ENCODE results near the gene AGFG1. TPM values are rescaled to one million over a fixed set of nuclear protein-coding genes. Genes with fewer than 3 reads are reported as not detected.
A peak's percentile ranks its signal among the peaks of the same experiment; 100 is the strongest.

AGFG1 gene
- total RNA-seq, 1 donor from 2014 or later, result 25.5 TPM

DNA sequence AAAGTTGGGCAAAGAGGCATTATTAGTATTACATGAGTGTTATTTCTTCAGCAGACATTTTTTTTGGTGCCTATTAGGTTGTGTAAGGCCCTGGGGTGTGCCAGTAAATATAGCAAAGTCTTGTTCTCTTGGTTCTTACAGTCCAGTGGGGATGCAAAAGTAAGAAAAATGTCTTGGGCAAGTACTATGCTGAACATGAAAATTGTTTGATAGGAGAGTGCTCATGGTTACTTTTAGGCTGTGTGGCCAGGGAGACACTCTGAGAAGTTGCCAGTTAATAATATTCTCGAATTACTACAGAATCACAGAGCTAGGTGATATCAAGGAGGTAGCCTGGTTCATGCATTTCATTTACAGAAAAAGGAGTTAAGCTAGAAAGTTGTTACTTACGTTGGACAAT, 1.9 kb downstream of the AGFG1 start:
- Histone ChIP-seq H3K4me1 (peaks cover 0 to 23% of the 10 kb centered on the region in 2 donors), H3K27me3 (no peaks in the 10 kb centered on the region), H3K27ac (no peak overlapping the region), H3K9me3 (no peaks in the 10 kb centered on the region), H3K4me3 (peak overlapping the region; percentile 95 to 97), H3K36me3 (peaks cover 0 to 3% of the 10 kb centered on the region in 2 donors)
- TF ChIP-seq, protein P1, sequence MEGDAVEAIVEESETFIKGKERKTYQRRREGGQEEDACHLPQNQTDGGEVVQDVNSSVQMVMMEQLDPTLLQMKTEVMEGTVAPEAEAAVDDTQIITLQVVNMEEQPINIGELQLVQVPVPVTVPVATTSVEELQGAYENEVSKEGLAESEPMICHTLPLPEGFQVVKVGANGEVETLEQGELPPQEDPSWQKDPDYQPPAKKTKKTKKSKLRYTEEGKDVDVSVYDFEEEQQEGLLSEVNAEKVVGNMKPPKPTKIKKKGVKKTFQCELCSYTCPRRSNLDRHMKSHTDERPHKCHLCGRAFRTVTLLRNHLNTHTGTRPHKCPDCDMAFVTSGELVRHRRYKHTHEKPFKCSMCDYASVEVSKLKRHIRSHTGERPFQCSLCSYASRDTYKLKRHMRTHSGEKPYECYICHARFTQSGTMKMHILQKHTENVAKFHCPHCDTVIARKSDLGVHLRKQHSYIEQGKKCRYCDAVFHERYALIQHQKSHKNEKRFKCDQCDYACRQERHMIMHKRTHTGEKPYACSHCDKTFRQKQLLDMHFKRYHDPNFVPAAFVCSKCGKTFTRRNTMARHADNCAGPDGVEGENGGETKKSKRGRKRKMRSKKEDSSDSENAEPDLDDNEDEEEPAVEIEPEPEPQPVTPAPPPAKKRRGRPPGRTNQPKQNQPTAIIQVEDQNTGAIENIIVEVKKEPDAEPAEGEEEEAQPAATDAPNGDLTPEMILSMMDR (IDR thresholded peaks at IDR 0.05), result no peak
- intact Hi-C loops (cut with DNase I), result loop anchor here (2.0 to 10.0 kb wide), 3 partner anchors 43 to 401 kb away; partner anchors contain the start of gene DAW1
- no peak for DNase-seq (ENCODE audit: low spot score in 2 of 2)

DNA sequence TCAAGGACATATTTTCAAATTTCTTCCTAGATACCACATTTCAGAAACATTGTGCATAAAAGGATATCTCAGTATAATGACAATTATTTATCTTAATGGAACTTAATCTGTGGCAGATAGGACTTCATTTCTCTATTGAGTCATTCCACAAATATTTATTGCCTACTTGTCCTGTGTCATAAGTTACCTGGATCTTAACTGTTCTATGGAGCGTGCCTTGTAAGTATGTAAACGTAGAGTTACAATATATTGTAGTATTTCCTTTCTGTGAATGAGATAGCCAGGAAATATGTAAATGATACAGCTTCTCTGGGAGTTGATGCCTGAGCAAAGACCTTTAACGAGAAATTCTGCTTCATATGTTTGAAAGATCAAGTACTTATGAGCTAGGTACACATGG, 2.5 kb downstream of the AGFG1 start:
- no peak for DNase-seq (ENCODE audit: low spot score in 2 of 2)
- intact Hi-C loops (cut with DNase I), result loop anchor here (5.0 to 10.0 kb wide), 2 partner anchors 43 to 400 kb away; partner anchors contain the start of gene DAW1
- no peak overlapping the region for H3K27ac ChIP-seq
- H3K27me3 ChIP-seq, result no peaks in the 10 kb centered on the region
- no peaks in the 10 kb centered on the region for H3K9me3 ChIP-seq
- TF ChIP-seq, protein P1 (IDR thresholded peaks at IDR 0.05), result no peak
- H3K4me1 ChIP-seq, result peaks cover 0 to 23% of the 10 kb centered on the region in 2 donors
- peaks cover 0 to 3% of the 10 kb centered on the region in 2 donors for H3K36me3 ChIP-seq
- peak overlapping the region; percentile 95 to 97 for H3K4me3 ChIP-seq

DNA sequence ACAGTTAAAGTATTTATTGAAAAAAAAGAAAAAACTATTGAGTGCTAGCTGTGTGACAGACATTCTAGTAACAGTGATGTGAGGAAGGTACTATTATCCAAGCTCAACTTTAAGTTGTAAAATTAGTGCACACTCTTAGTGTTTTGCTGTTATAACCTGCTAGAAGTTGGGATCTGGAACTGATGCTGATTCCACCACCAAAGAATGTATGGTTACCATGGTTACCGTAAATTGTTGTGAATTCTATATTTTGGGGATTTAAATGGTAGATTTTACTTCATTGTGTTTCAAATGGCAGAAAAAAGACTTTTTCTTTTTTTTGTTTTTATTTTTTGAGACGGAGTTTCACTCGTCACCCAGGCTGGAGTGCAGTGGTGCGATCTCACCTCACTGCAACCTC, 5.3 kb downstream of the AGFG1 start:
- no peak for DNase-seq (ENCODE audit: low spot score in 2 of 2)
- H3K27me3 ChIP-seq, result no peaks in the 10 kb centered on the region
- peaks cover 0 to 29% of the 10 kb centered on the region in 2 donors for H3K4me1 ChIP-seq
- no peak overlapping the region for H3K4me3 ChIP-seq
- no peaks in the 10 kb centered on the region for H3K9me3 ChIP-seq
- no peak overlapping the region for H3K27ac ChIP-seq
- intact Hi-C loops (cut with DNase I), result loop anchor here (10.0 kb wide), 1 partner anchor 398 kb away; the partner anchor contains the start of gene DAW1
- TF ChIP-seq, protein P1 (IDR thresholded peaks at IDR 0.05), result no peak
- peaks cover 0 to 3% of the 10 kb centered on the region in 2 donors for H3K36me3 ChIP-seq

GRCh38 chr2:227479865-227480475, 8.0 kb downstream of the AGFG1 start:
- intact Hi-C loops (cut with DNase I), result loop anchor here (10.0 kb wide), 1 partner anchor 395 kb away; the partner anchor contains the start of gene DAW1
- Histone ChIP-seq H3K4me3 (no peak overlapping the region), H3K4me1 (peaks cover 0 to 22% of the 10 kb centered on the region in 2 donors), H3K27ac (no peak overlapping the region), H3K9me3 (no peaks in the 10 kb centered on the region), H3K36me3 (no peaks in the 10 kb centered on the region), H3K27me3 (no peaks in the 10 kb centered on the region)
- no peak for DNase-seq (ENCODE audit: low spot score in 2 of 2)
- TF ChIP-seq, protein P1 (IDR thresholded peaks at IDR 0.05), result peak in 2 of 3 experiments; percentile 16 to 41

GRCh38 chr2:227480528-227480927, 8.6 kb downstream of the AGFG1 start:
- TF ChIP-seq, protein P1 (IDR thresholded peaks at IDR 0.05), result no peak
- intact Hi-C loops (cut with DNase I), result no loop called here
- Histone ChIP-seq H3K4me3 (no peak overlapping the region), H3K27me3 (no peaks in the 10 kb centered on the region), H3K36me3 (no peaks in the 10 kb centered on the region), H3K9me3 (peaks cover 0 to under 1% of the 10 kb centered on the region in 2 donors), H3K27ac (no peak overlapping the region), H3K4me1 (peaks cover 0 to 17% of the 10 kb centered on the region in 2 donors)
- DNase-seq (ENCODE audit: low spot score in 2 of 2), result no peak

Measured in ascending aorta (tissue), 2 donors.